CD14-positive monocyte (primary cell): Measurements from ENCODE around the gene LDLRAP1. TPM values are rescaled to one million over a fixed set of nuclear protein-coding genes. Genes with fewer than 3 reads are reported as not detected.

ENCODE experiments used
- DNase-seq, 3 donors: peaks; one replicate each; pipeline ENCODE4 v3.0.0-alpha.2; 2011 to 2022
- H2AFZ ChIP-seq: 2 replicates; pipeline ENCODE4 v1.6.0; 2012; ENCODE audit warnings: mild to moderate bottlenecking, low read depth, low read length, inconsistent platforms; ENCODE audit not compliant: insufficient read depth, poor library complexity, severe bottlenecking
- H3K27ac ChIP-seq, 2 donors: 1 replicate in 1 of 2; 2 replicates in 1 of 2; pipeline ENCODE4 v1.5.1; 2012 to 2013; ENCODE audit warnings: low read length in 2 of 2, control low read depth in 1 of 2, inconsistent platforms in 1 of 2, low read depth in 1 of 2, mild to moderate bottlenecking in 1 of 2
- H3K27me3 ChIP-seq, 2 donors: one replicate each; pipeline versions ENCODE4 v1.6.0 to v1.6.1; 2011 to 2013; ENCODE audit warnings: low read length in 2 of 2; ENCODE audit not compliant: control insufficient read depth in 2 of 2, insufficient read depth in 2 of 2
- H3K36me3 ChIP-seq, 2 donors: replicated peaks in 1 of 2; 1 replicate in 1 of 2; 2 replicates in 1 of 2; pipeline versions ENCODE4 v1.5.1 to v1.6.1; 2012 to 2013; ENCODE audit warnings: low read length in 2 of 2, control low read depth in 1 of 2, inconsistent platforms in 1 of 2, mild to moderate bottlenecking in 1 of 2; ENCODE audit not compliant: insufficient read depth in 2 of 2, control insufficient read depth in 1 of 2
- H3K4me1 ChIP-seq, 2 donors: 1 replicate in 1 of 2; 2 replicates in 1 of 2; pipeline versions ENCODE4 v1.5.1 to v1.6.1; 2012 to 2013; ENCODE audit warnings: low read length in 2 of 2, control low read depth in 1 of 2, inconsistent platforms in 1 of 2, mild to moderate bottlenecking in 1 of 2, moderate library complexity in 1 of 2; ENCODE audit not compliant: insufficient read depth in 2 of 2, control insufficient read depth in 1 of 2
- H3K4me2 ChIP-seq: replicated peaks from 2 replicates; pipeline ENCODE3; 2012; ENCODE audit warnings: low read length, moderate library complexity, mild to moderate bottlenecking; ENCODE audit not compliant: poor library complexity, severe bottlenecking; ENCODE audit errors: extremely low read depth
- H3K4me3 ChIP-seq, 3 experiments: fragments of 200-600 bp in 1 of 3; sonication (generic) in 1 of 3; replicated peaks in 1 of 3; 1 replicate in 2 of 3; 2 replicates in 1 of 3; pipeline ENCODE4 v1.5.1; 2011 to 2013; ENCODE audit warnings: low read length in 3 of 3, mild to moderate bottlenecking in 3 of 3, control low read depth in 2 of 3, low read depth in 2 of 3, inconsistent platforms in 1 of 3, moderate library complexity in 1 of 3
- H3K79me2 ChIP-seq: 2 replicates; pipeline ENCODE4 v1.6.0; 2012; ENCODE audit warnings: mild to moderate bottlenecking, control low read depth, inconsistent platforms, low read length, moderate library complexity; ENCODE audit not compliant: insufficient read depth
- H3K9ac ChIP-seq: 2 replicates; pipeline ENCODE4 v1.6.0; 2017; ENCODE audit warnings: low read length, mild to moderate bottlenecking; ENCODE audit not compliant: insufficient read depth, poor library complexity, severe bottlenecking
- H3K9me3 ChIP-seq, 2 donors: replicated peaks in 1 of 2; 1 replicate in 1 of 2; 2 replicates in 1 of 2; pipeline versions ENCODE4 v1.5.1 to v1.6.1; 2012 to 2013; ENCODE audit warnings: low read length in 2 of 2, control low read depth in 1 of 2; ENCODE audit not compliant: control insufficient read depth in 1 of 2, insufficient read depth in 1 of 2
- H4K20me1 ChIP-seq: 2 replicates; pipeline ENCODE4 v1.6.0; 2012; ENCODE audit warnings: mild to moderate bottlenecking, low read length, control low read depth, moderate library complexity; ENCODE audit not compliant: insufficient read depth
- H3K27ac Mint-ChIP-seq, 7 donors: one replicate each; pipeline ENCODE4 v1.8.0; 2020; ENCODE audit warnings: mild to moderate bottlenecking in 7 of 7, mixed read lengths in 7 of 7, moderate library complexity in 6 of 7, inconsistent platforms in 2 of 7
- H3K27me3 Mint-ChIP-seq, 3 donors: one replicate each; pipeline ENCODE4 v1.8.0; 2021 to 2022; ENCODE audit warnings: low read depth in 3 of 3, mild to moderate bottlenecking in 3 of 3, mixed read lengths in 3 of 3, moderate library complexity in 3 of 3, inconsistent platforms in 1 of 3
- H3K36me3 Mint-ChIP-seq, 2 donors: one replicate each; pipeline ENCODE4 v1.8.0; 2020; ENCODE audit warnings: mixed read lengths in 2 of 2, inconsistent platforms in 1 of 2, mild to moderate bottlenecking in 1 of 2
- H3K4me1 Mint-ChIP-seq: one replicate; pipeline ENCODE4 v1.8.0; 2020; ENCODE audit warnings: mild to moderate bottlenecking, mixed read lengths
- H3K4me3 Mint-ChIP-seq, 2 donors: one replicate each; pipeline ENCODE4 v1.8.0; 2020; ENCODE audit warnings: mild to moderate bottlenecking in 2 of 2, mixed read lengths in 2 of 2, moderate library complexity in 1 of 2
- H3K9me3 Mint-ChIP-seq, 7 donors: one replicate each; pipeline ENCODE4 v1.8.0; 2020 to 2022; ENCODE audit warnings: mixed read lengths in 7 of 7, mild to moderate bottlenecking in 6 of 7, moderate library complexity in 6 of 7, inconsistent platforms in 2 of 7
- WGBS: methylation state at CpG from one replicate; pipeline ENCODE4 v1.1.5; 2013; ENCODE audit warnings: missing lambda C conversion rate; ENCODE audit not compliant: insufficient coverage; 5-methylcytosine and 5-hydroxymethylcytosine counted together
- intact Hi-C, 2 donors: fragments of 100-400 bp; cut with micrococcal nuclease; formaldehyde crosslinking; loops; one replicate each; pipeline versions ENCODE4 v1.15.0 to v1.15.1; 2023
- polyA plus RNA-seq, 3 donors: library from polyadenylated mRNA; depleted of rRNA in 1 of 3; unstranded in 2 of 3; stranded (reverse) in 1 of 3; fragments of 300-500 nt in 2 of 3; fragments of >200 nt in 1 of 3; fragmentation: Illumina TruSeq in 2 of 3; gene quantifications; 1 replicate in 2 of 3; 2 replicates in 1 of 3; pipeline ENCODE4 v1.2.3, GENCODE V29; 2012 to 2021
- TF ChIP-seq, protein P1 (sequence below): fragments of 200-600 bp; IDR thresholded peaks from one replicate; pipeline ENCODE4 v1.8.0; 2022; ENCODE audit warnings: antibody characterized with exemption, mild to moderate bottlenecking

LDLRAP1 gene
- polyA plus RNA-seq, 3 donors, result 12.8 to 18.5 (median 14.6) TPM

GRCh38 chr1:25614501-25615171, 71.2 kb downstream of the LDLRAP1 start:
- H3K9me3 Mint-ChIP-seq, result peaks cover 0 to 1% (median 0%) of the 10 kb centered on the region in 7 donors
- Histone ChIP-seq H3K27ac (no peak overlapping the region), H4K20me1 (peaks cover 7% of the 10 kb centered on the region), H2AFZ (no peak overlapping the region), H3K4me3 (no peak overlapping the region), H3K79me2 (no peaks in the 10 kb centered on the region), H3K36me3 (no peaks in the 10 kb centered on the region), H3K4me2 (no peak overlapping the region), H3K9ac (no peak overlapping the region), H3K4me1 (peaks cover 25 to 36% of the 10 kb centered on the region in 2 donors), H3K27me3 (peaks cover 15 to 18% of the 10 kb centered on the region in 2 donors), H3K9me3 (no peaks in the 10 kb centered on the region)
- H3K27me3 Mint-ChIP-seq, result peaks cover 24 to 42% (median 24%) of the 10 kb centered on the region in 3 donors
- intact Hi-C loops, result loop anchor here (10.0 kb wide), 2 partner anchors 70 to 190 kb away; partner anchors contain the start of genes SELENON (in 2 of the 2) and LDLRAP1 (in 1 of the 2)
- DNase-seq, result no peak
- peak overlapping the region in 1 of 2 donors; percentile 6 for H3K4me3 Mint-ChIP-seq
- H3K27ac Mint-ChIP-seq, result peak overlapping the region in 1 of 7 donors; percentile 35
- H3K36me3 Mint-ChIP-seq, result peaks cover 0 to 3% of the 10 kb centered on the region in 2 donors
- TF ChIP-seq, protein P1, sequence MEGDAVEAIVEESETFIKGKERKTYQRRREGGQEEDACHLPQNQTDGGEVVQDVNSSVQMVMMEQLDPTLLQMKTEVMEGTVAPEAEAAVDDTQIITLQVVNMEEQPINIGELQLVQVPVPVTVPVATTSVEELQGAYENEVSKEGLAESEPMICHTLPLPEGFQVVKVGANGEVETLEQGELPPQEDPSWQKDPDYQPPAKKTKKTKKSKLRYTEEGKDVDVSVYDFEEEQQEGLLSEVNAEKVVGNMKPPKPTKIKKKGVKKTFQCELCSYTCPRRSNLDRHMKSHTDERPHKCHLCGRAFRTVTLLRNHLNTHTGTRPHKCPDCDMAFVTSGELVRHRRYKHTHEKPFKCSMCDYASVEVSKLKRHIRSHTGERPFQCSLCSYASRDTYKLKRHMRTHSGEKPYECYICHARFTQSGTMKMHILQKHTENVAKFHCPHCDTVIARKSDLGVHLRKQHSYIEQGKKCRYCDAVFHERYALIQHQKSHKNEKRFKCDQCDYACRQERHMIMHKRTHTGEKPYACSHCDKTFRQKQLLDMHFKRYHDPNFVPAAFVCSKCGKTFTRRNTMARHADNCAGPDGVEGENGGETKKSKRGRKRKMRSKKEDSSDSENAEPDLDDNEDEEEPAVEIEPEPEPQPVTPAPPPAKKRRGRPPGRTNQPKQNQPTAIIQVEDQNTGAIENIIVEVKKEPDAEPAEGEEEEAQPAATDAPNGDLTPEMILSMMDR, result no peak
- WGBS, result 88% methylated on average over 1 of the region's 4 CpGs
- peaks cover 31% of the 10 kb centered on the region for H3K4me1 Mint-ChIP-seq

GRCh38 chr1:25615172-25615541, 71.8 kb downstream of the LDLRAP1 start:
- Histone ChIP-seq H4K20me1 (peaks cover 13% of the 10 kb centered on the region), H3K27ac (no peak overlapping the region), H3K36me3 (no peaks in the 10 kb centered on the region), H2AFZ (no peak overlapping the region), H3K9me3 (no peaks in the 10 kb centered on the region), H3K4me3 (no peak overlapping the region), H3K27me3 (peaks cover 11 to 14% of the 10 kb centered on the region in 2 donors), H3K9ac (no peak overlapping the region), H3K79me2 (no peaks in the 10 kb centered on the region), H3K4me1 (peaks cover 30 to 41% of the 10 kb centered on the region in 2 donors), H3K4me2 (no peak overlapping the region)
- Mint-ChIP-seq H3K4me1 (peaks cover 33% of the 10 kb centered on the region), H3K9me3 (peaks cover 0 to 1% (median 0%) of the 10 kb centered on the region in 7 donors), H3K27ac (no peak overlapping the region), H3K4me3 (no peak overlapping the region), H3K27me3 (peaks cover 21 to 44% (median 24%) of the 10 kb centered on the region in 3 donors), H3K36me3 (peaks cover 0 to 4% of the 10 kb centered on the region in 2 donors)
- no peak for DNase-seq
- TF ChIP-seq, protein P1, result no peak
- intact Hi-C loops, result loop anchor here (10.0 kb wide), 2 partner anchors 70 to 190 kb away; partner anchors contain the start of genes SELENON (in 2 of the 2) and LDLRAP1 (in 1 of the 2)
- 78% methylated on average over 5 of the region's 7 CpGs for WGBS
